CMK (cell line): ENCODE measurements around the gene OR1F1.
"Not testable (repeated sequence)": the region's sequence is repeated elsewhere in the genome, so short reads cannot be mapped to it uniquely, and the experiment has no call there.

Source experiments
- DNase-seq: peaks from one replicate; pipeline ENCODE4 v3.0.0-alpha.2; 2010; ENCODE audit warnings: low read depth

The OR1F1 gene

DNA sequence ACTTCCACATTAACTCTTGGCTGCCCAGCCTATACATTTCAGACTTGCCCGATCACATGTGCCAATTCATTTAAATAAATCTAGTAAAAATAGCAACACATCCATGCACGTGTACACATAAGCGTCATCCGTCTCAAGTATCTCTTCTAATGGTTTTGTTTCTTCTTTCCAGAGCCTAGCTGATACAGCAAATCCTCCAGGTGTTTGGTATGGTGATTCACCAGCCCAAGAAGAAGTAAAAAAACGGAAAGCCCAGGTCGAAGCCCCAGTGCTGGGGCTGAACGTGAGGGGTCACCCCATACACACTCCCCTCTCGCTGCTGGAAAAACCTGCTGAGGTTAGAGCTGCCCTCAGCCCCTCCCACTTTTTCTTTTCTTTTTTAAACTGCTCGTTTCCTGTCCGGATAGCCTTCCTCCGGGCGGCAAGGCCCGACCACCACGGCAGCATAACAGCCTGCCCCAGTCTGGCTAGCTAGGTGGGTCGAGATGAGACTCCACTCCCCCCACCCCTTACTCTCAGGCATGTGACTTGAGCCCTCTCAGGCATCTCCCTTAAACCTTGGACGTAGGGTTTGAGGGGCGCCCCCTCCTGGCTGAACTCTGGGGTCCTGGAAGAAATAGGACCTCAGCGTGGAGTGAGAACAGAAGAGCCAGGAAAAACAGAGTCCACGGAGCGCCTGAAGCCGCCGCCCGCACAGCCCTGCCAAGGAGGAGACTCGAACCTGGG, 13.9 kb upstream of the OR1F1 start:
- no peak for DNase-seq

DNA sequence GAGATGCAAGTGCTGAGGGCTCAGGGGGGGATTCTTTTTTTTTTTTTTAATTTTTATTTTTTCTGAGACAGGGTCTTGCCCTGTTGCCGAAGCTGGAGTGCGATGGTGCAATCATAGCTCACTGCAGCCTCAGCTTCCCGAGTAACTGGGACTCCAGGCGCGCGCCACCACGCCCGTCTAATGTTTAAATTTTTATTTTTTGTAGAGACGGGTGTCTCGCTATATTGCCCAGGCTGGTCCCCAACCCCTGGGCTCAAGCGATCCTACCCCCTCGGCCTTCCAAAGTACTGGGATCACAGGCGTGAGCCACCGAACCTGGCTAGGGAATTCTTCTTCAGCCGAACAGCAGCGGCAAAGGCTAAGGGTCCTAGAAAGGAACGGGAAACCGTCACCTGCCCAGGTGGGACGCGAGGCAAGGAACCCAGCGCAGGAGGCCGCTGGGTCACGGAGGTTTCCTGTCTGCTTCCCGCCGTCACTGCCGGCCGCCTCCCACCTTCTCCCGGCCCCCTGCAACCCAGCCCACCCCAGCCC, 13.3 kb upstream of the OR1F1 start:
- DNase-seq = no peak

DNA sequence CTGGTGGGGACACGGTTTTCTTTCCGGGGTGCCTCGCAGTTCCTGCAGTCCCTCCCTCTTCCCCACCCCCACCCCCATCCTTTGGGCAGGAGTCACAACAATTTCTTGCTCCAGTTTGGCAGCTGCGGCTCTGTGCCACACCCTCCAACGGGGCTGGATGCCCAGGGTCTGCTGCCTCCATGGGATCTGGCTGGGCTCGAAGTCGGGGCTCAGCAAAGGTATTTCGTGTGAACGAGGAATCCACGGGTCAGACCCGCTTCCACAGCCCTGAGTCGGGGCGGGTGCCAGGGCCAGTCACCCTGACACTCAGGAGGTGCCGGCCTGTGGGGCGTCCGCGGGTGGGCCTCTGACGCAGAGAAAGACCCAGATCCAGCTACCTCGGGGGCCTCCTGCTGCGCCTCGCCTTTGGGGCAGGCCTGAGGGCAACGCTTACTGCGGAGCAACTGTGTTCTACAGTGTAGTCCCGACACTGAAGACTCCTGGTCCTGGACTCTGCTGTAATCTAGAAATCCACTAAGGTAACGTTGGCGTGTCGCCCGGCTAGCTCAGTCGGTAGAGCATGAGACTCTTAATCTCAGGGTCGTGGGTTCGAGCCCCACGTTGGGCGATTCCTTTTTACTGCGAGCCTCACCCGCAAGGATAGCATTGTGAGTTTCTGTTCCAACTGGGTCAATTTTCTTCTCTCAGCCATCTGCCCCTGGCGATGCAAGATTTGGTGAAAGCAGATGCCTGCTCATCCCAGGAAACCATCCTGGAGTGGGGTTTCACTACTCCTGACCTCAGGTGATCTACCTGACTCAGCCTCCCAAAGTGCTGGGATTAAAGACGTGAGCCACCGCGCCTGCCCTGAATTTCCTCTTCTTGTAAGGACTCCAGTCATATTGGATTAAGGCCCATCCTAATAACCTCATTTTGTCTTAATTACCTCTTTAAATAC, 12.6 kb upstream of the OR1F1 start:
- no peak for DNase-seq

DNA sequence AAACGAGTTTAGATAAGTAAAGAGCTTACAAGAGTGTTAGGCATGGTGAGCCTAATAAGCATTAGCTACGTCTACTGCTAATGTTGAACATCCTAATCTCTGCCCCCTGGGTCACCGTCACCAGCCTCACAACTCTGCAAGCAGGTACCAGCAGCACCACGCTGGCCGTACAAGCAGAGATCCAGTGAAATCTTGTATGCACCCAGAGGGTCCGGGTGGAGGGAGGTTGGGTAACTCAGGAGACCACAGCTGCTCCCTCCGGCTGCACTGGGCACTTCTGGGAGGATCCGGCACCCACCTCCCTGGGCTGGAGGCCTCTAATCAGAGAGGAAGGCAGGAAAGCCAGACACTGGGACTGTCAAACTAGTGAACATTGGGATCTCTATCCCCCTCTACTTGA, 8.4 kb upstream of the OR1F1 start:
- no peak for DNase-seq

DNA sequence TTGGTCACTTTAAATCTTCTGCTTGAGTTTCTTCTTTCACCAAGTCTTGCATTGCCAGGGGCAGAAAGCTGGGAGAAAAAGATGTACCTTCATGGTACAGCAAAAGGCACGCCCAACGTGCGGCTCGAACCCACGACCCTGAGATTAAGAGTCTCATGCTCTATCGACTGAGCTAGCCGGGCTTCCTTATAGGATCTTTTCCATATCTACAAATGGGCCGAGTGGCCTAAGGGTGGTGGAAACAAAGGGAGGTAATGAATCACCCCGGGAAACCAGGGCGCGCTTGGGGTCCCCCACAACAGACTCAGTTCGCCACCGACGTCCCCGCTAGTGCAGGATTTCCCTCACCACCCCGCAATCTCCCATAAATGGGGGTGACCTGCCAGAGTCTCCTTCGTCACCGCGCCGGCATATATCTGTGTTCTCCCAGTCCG, 7.5 kb upstream of the OR1F1 start:
- no peak for DNase-seq

DNA sequence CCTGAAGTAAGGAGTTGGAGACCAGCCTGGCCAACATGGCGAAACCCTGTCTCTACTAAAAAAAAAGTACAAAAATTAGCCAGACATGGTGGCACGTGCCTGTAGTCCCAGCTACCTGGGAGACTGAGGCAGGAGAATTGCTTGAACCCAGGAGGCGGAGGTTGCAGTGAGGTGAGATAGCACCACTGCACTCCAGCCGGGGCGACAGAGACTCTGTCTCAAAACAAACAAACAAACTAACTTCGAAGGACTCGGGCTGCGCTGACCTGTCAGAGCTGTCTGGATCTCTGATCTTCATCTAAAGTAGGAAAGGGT, 5.8 kb upstream of the OR1F1 start:
- not testable (repeated sequence) for DNase-seq

DNA sequence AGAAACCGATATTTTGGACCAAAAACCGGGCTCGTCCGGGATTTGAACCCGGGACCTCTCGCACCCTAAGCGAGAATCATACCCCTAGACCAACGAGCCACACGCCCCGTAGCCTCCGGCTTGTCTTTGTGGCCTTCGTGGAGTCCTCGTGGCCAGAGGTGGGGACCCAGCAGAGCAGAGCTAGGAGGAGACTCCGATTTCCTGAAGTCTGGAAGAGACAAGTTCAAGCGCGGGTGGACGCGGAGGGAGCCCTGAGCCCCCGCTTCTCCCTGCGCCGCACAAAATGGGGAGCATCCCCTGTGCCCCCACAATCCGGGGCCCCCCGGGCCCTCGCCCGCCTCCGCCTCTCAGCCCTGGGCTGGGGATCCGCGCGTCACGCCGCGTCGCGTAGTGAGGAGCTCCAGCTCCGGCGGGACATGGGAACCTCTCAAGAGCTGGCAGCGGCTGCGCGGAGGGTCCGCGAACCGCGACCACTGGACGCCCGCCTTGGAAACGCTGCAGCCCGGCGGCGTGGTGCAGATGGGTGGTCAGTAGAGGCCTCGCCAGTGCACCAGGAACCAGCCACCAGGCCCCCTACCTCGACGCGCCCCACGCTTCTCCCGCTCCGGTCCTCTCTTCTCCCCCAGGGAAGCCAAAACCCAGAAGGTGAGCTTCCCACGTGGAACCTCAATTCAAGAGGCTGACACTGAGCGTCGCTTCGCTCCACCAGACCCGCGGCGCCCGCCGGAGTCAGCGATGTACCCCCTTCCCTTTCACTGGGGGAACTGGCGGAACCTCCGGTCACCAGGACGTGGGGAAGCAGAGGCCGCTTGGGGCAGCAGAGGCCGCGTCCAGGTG, 5.2 kb upstream of the OR1F1 start:
- DNase-seq = no peak

DNA sequence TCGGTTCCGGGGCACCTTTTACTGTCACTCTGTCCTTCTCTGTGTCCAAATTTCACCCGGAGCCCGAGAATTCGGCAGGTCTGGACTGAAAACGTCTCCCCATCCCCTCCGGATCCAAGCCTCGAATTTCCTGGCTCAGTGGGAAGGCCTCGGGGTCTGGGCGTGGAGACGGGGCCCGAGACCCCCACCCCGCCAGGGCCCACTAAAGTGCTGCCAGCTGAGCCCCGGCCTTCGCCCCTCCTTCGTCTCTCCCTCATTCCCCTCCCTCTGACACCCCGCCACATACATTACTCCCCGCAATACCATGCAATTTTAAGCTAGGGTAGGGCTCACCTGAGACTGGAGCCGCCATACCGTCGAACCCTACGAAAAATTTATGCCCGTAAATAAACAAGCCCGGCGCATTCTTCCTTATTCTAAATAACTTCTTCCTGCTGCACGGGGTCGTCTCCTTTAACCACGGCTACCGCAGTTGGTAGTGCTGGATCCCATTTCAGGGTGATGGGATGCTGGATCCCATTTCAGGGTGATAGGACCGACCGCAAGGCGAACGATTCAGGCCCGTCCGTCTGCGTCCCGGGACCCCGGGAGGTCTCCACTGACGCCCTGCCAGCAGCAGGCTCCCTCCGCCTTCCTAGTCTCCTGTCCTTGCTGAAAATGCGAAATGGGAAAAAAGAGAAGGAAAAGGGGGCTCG, 4.4 kb upstream of the OR1F1 start:
- no peak for DNase-seq

DNA sequence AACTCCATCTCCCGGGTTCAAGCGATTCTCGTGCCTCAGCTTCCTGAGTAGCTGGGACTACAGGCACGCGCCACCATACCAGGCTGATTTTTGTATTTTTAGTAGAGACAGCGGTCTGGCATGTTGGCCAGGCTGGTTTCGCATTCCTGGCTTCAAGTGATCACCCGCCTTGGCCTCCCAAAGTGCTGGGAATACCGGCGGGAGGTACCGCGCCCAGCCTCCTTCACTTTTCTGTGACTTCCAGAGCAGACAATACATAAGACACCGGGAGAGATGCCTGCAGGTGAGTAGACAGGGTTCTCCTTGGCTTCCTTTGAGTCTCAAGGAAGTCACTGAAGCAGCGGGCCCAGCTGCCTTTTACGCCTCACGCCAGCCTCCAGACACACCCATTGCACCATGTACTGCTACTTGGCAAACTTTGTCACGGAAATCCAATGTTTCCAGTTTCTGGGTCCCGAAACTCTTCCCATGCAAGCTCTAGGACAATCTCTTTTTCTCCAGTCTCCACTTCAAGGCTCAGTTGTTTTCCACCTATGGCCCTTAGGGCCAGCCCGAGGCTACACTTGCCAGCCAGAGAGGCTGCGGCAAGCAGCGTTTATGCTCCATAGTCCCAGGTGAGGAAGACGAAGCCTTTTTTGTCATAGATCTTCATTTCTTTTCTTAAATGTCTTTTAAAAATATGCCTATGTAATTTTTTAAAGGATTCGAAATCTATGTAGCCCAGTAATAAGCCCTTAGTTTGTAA, 886 bp upstream of the OR1F1 start:
- no peak for DNase-seq

DNA sequence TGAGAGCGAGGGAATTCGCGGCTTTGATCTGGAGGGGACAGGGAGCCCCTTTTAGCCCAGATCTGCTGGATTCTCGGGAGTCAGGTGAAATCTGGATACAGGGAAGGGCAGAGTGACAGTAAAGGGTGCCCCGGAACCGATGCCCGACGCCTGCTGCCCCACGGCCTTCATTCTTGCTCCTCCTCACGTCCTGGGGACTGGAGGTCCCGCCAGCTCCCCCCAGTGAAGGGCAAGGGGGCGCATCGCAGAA, 596 bp downstream of the OR1F1 start:
- no peak for DNase-seq

DNA sequence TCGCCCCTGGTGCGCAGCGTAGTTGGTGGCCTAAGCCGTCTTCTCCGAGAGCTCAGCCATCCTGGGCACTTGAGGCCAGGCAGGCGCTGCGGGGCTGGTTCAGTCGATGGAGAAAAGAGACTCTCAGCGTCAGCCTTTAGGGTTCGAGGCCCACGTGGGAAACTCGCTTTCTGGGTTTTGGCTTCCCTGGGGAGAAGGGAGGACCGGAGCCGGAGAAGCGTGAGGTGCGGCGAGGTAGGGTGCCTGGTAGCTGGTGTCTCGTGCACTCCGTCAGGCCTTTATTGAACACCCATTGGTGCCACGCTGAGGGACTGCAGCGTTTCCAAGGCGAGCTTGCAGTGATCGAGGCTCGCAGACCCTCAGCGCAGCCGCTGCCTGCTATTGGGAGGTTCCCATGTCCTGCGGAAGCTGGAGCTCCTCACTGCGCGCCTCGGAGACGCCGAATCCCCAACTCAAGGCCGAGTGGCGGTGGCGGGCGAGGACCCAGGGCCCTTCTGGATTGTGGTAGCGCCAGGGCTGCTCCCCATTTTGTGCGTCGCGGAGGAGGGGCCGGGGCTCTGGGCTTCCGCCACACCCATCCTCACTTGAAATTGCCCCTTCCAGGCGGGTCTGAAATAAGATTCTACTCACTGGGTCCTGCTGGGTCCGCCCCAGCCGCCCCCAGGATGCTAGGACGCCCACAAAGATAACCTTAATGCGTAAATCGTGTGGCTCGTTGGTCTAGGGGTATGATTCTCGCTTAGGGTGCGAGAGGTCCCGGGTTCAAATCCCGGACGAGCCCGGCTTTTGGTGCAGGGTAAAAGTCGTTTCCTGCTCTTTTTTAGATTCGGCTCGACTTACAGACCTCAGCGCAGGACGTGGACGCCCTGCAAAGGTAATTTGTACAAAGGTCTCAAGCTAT, 1.2 kb downstream of the OR1F1 start:
- no peak for DNase-seq

DNA sequence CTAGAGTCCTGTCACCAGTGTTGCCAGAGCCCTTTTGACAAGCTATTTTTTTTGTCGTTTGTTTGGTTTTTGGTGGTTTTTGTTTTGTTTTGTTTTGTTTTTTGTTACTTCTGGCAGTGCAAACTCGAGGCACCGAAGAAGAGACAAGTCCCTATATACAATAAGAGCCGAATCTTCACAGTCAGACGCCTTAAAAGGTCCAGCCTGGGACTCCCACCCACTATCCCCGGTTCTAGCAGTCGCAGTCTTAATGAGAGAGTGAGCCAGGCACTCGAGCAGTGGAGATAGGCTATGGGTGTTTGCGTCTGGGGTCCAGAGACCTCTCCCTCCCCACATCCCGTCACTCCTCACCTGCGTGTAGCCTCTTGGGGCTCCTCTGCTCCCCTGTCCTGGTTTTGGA, 1.9 kb downstream of the OR1F1 start:
- no peak for DNase-seq

DNA sequence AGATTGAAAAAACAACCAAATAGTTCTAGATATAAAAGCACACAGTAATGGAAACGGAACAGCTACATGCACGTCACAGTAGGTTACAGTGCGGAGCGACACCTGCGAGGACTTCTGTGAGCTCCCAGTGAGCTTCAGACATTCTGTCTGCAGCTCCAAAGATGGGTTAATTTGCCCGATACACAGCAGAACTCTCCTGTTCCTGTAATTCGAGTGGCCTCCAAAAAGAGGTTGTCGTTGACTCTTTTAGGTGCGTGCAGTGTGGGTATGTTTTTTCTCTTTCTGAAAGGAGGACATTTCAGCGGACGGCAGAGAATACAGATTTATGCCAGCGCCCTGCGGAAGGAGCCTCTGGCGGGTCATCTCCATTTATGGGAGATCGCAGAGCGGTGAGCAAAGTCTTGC, 2.9 kb downstream of the OR1F1 start:
- no peak for DNase-seq

DNA sequence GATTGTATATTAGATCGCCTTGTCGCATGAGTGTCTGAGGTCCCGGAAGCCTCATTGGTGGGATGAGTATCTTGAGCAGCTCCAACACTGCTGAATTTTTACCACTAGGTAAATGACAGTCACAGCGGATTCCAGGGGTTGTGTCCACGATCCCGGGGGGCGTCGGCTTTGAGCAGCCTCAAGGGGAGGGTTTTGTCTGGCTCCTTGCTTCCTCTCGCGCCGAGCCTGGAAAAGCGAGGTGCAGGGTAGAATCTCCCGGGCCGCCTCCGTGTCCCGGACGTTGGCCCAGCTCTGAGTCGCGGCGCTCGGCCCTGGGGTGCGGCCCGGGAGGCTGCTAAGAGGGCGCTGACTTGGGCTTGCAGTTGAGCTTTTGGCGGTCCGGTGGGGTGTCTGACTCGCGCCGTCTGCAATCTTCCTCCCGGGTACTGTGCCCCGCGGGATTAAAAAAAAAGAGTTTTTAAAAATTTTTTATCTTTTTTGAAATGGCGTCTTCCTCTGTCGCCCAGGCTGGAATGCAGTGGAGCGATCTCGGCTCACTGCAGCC, 4.5 kb downstream of the OR1F1 start:
- DNase-seq = no peak

DNA sequence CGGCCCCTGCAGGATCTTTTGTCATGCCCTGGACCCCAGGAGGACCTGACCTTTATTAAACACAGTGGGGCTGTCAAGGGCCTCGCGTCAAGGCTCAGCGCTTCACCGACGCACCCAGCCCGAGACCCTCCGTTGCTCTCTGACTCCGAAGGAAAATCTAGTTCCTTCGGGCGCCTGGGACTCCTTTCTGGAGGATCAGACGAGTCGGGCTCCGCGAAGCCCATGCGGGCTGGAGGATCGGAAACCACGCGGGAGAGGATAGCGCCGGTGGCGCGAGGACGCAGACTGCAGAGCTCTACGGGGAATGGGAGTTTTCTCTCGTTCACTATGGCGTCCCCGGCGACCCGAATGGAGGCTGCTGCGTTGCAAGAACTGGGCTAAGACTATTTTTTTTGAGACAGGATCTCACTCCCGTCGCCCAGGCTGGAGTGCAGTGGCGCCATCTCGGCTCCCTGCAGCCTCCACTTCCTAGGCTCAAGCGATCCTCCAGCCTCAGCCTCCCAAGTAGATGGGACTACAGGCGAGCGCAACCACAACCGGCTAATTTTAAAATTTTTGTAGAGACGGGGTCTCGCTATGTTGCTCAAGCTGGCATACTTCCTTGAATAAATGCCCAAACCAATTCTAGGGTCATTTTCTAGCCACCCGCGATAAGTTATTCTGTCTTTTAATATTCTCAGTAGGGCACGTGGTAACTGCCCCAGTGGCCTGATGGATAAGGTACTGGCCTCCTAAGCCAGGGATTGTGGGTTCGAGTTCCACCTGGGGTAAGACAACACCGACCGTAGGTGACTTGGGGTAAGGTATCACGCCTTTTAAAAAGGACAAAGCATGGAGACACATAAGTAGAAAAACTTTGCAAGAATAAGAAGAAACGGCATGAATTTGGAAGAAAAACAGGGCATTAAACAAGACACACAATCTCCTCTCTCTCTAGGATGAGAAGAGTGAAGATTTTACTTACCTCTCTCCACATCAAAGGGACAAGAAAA, 5.5 kb downstream of the OR1F1 start:
- no peak for DNase-seq

DNA sequence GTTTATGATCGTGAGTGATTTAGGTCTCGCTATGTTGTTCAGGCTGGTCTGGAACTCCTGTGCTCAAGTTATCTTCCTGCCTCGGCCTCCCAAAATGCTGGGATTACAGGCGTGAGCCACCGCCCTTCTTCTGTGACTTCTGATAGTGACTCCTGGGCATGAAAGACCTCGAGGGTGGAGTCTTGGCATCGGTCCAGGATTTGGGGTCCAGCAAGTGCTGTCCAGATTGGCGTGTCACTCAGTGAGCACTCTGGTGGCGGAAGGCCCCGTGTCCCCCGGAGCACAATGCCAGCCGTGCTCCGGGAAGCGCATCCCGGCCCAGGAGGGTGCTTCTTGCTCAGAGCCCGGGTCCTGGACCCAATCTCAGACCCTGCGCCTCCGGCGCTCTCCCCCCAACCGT, 6.8 kb downstream of the OR1F1 start:
- no peak for DNase-seq

DNA sequence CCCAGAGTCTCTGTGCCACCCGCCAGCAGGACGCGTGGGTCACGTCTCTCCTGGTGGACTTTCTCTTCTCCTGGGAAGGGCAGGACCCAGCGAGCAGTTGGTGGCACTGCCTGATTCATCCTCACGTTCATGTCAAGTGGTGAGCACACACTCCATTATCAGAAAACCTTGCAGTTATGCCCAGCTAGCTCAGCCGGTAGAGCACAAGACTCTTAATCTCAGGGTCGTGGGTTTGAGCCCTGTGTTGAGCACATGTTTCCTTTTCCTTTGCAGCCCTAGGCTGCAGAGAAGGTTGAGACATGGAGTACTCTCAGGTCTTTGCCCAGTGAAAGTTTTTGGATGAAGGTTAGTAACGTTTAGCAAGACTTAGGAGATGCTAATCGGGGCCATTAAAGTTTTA, 8.0 kb downstream of the OR1F1 start:
- DNase-seq = no peak

DNA sequence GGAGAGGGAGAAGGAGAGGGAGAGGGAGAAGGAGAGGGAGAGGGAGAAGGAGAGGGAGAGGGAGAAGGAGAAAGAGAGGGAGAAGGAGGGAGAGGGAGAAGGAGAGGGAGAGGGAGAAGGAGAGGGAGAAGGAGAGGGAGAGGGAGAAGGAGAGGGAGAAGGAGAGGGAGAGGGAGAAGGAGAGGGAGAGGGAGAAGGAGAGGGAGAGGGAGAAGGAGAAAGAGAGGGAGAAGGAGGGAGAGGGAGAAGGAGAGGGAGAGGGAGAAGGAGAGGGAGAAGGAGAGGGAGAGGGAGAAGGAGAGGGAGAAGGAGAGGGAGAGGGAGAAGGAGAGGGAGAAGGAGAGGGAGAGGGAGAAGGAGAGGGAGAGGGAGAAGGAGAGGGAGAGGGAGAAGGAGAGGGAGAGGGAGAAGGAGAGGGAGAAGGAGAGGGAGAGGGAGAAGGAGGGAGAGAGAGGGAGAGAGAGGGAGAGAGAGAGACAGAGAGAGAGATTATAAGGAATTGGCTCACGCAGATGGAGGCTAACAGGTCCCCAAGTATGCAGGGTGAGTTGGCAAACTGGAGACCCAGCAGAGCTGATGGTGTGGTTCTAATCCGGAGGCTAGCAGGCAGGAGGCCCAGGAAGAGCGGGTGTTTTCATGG, 9.8 kb downstream of the OR1F1 start:
- DNase-seq = not testable (repeated sequence)
